ENCODE measurements around the gene FOXF2. TPM values are rescaled to one million over a fixed set of nuclear protein-coding genes. Genes with fewer than 3 reads are reported as not detected.

Gene FOXF2
- total and polyA plus RNA-seq, 2 of the 13 experiments (the other 11 are each of a cell fraction or from before 2014, with no cell fraction given) = not detected

GRCh38 chr6:1416191-1416760 lies 26.9 kb downstream of the FOXF2 start:
- 60% methylated on average over 20 of the region's 21 CpGs for WGBS (ENCODE audit: low lambda C conversion rate)
- H3K4me1 ChIP-seq (ENCODE audit: insufficient read depth, low read length) = no peaks in the 10 kb centered on the region
- DNase-seq (ENCODE audit: low spot score) = no peak
- no peaks in the 10 kb centered on the region for H3K79me2 ChIP-seq (ENCODE audit: insufficient read depth, low read length)
- peaks cover 7 to 47% of the 10 kb centered on the region in 2 experiments; a peak in 4 of 5 replicates for H3K27me3 ChIP-seq (ENCODE audit: control insufficient read depth in 1 of 2, insufficient read depth in 2 of 2, low read length in 2 of 2)
- H3K9me3 ChIP-seq (ENCODE audit: low read length) = no peaks in the 10 kb centered on the region
- H3K9ac ChIP-seq (ENCODE audit: insufficient read depth, low read depth, low read length) = no peak overlapping the region
- ChIA-PET CTCF (ENCODE audit: low intra/inter-chr PET ratio, low total read pairs) (no interaction called here), POLR2A (no interaction called here)
- FAIRE-seq = no peak
- no peaks in the 10 kb centered on the region for H3K36me3 ChIP-seq (replicated peaks in 1 of 2; ENCODE audit: control insufficient read depth in 1 of 2, insufficient read depth in 2 of 2, low read length in 2 of 2)
- in situ Hi-C loops (cut with HindIII; ENCODE audit: extremely low pct_ligation_motif_present, low pct_unique_long_range_greater_than_20kb) = no loop called here
- intact Hi-C loops (cut with micrococcal nuclease; ENCODE audit: unreplicated experiment) = no loop called here
- no peak overlapping the region for H2AFZ ChIP-seq (ENCODE audit: low read length)
- H4K20me1 ChIP-seq (ENCODE audit: insufficient read depth, low read length) = no peaks in the 10 kb centered on the region
- no peak overlapping the region for H3K4me2 ChIP-seq (ENCODE audit: low read depth, low read length)
- H3K4me3 ChIP-seq (replicated peaks in 1 of 3; ENCODE audit: insufficient read depth in 1 of 3, low read depth in 2 of 3, low read length in 3 of 3) = no peak overlapping the region
- no TSS peak for BruUV-seq (replicated peaks)
- ATAC-seq = no peak
- H3K27ac ChIP-seq (ENCODE audit: extremely low read length, insufficient read depth, low read length) = no peak overlapping the region
- TF ChIP-seq IRF1 (CRISPR knock-in tag; IDR thresholded peaks at IDR 0.05; ENCODE audit: low read depth) = no peak
- no peak for TF ChIP-seq ZBTB40 (IDR thresholded peaks at IDR 0.05)
- no peak for TF ChIP-seq ZBTB40 (CRISPR knock-in tag; IDR thresholded peaks at IDR 0.05)
- TF ChIP-seq ADNP (CRISPR knock-in tag; IDR thresholded peaks at IDR 0.05) = no peak
- no peak for TF ChIP-seq ARNT (IDR thresholded peaks at IDR 0.05)
- no peak for TF ChIP-seq TMF1 (CRISPR knock-in tag; IDR thresholded peaks at IDR 0.05; ENCODE audit: low read depth)
- TF ChIP-seq SPEN (CRISPR knock-in tag; IDR thresholded peaks at IDR 0.05; ENCODE audit: low read depth) = no peak
- no peak for TF ChIP-seq ZNF598 (CRISPR knock-in tag; IDR thresholded peaks at IDR 0.05; ENCODE audit: borderline replicate concordance)
- TF ChIP-seq AFF4 (CRISPR knock-in tag; IDR thresholded peaks at IDR 0.05) = no peak
- TF ChIP-seq THAP7 (CRISPR knock-in tag; IDR thresholded peaks at IDR 0.05) = no peak
- TF ChIP-seq SNAPC2 (CRISPR knock-in tag; IDR thresholded peaks at IDR 0.05) = no peak

Measured in HepG2 (cell line).